ENCODE measurements around the gene TNFSF12. TPM values are rescaled to one million over a fixed set of nuclear protein-coding genes. Genes with fewer than 3 reads are reported as not detected.

Gene TNFSF12
- total RNA-seq, 1 experiment from 2014 or later, result 7.1 TPM

DNA sequence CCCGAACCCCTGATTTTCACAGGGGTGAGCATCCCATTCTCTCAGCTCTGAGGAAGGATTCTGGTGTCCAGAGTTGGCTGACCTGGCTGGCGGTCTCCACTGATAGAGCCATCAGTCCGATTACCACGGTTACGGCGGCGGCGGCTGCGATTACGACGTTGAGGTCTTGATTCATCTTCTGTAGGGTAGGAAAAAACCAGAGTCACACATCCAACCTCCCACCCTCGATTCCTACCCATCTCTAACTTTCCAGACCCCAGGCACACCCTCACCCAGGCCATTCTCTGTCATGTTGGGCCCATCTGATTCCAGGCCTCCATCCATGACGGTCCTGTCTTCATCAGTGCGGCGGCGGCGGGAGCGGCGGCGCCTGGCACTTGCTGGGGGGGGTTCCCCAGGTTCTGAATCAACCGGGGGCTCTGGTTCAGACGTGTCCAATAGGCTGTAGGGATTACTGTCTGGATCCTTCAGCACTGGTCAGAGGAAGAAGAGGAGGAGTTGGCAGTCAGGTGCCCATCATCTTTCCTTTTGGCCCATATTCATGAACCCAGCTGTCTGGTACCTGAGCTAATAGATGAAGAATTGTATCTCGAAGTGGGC lies 43.7 kb downstream of the TNFSF12 start:
- H2BK20ac ChIP-seq (ENCODE audit: low read depth, low read length, poor library complexity, severe bottlenecking), result no peak overlapping the region
- no peak overlapping the region for H4K5ac ChIP-seq (ENCODE audit: insufficient read length, low read depth, low read length)
- no peaks in the 10 kb centered on the region for H3K79me1 ChIP-seq (ENCODE audit: insufficient read depth, low read depth, low read length, poor library complexity, severe bottlenecking)
- H2BK15ac ChIP-seq (ENCODE audit: low read depth, low read length), result no peak overlapping the region
- TF ChIP-seq, protein P1, sequence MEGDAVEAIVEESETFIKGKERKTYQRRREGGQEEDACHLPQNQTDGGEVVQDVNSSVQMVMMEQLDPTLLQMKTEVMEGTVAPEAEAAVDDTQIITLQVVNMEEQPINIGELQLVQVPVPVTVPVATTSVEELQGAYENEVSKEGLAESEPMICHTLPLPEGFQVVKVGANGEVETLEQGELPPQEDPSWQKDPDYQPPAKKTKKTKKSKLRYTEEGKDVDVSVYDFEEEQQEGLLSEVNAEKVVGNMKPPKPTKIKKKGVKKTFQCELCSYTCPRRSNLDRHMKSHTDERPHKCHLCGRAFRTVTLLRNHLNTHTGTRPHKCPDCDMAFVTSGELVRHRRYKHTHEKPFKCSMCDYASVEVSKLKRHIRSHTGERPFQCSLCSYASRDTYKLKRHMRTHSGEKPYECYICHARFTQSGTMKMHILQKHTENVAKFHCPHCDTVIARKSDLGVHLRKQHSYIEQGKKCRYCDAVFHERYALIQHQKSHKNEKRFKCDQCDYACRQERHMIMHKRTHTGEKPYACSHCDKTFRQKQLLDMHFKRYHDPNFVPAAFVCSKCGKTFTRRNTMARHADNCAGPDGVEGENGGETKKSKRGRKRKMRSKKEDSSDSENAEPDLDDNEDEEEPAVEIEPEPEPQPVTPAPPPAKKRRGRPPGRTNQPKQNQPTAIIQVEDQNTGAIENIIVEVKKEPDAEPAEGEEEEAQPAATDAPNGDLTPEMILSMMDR (conservative IDR thresholded peaks at IDR 0.05), result no peak
- no peak overlapping the region for H3K56ac ChIP-seq (ENCODE audit: insufficient read length, low read depth, low read length)
- H2BK120ac ChIP-seq (ENCODE audit: low read depth, low read length, poor library complexity, severe bottlenecking), result no peak overlapping the region
- no peak overlapping the region for H3T11ph ChIP-seq (ENCODE audit: low read length)
- H3K27ac ChIP-seq (ENCODE audit: insufficient read length, low read depth, low read length), result no peak overlapping the region
- H4K91ac ChIP-seq (ENCODE audit: insufficient read length, low read depth, low read length), result no peak overlapping the region
- no peak for DNase-seq
- H2BK12ac ChIP-seq (ENCODE audit: insufficient read length, low read depth, low read length), result no peak overlapping the region
- Mint-ChIP-seq H3K36me3 (ENCODE audit: insufficient read depth in 1 of 3, low read depth in 3 of 3) (peaks cover 38 to 69% (median 66%) of the 10 kb centered on the region in 3 experiments), H3K4me1 (peaks cover 21 to 40% of the 10 kb centered on the region in 2 experiments), H3K27me3 (ENCODE audit: low read depth) (no peaks in the 10 kb centered on the region), H3K4me3 (no peak overlapping the region), H3K27ac (peak overlapping the region in 2 of 3 experiments; percentile 57 to 98; a peak in 4 of 7 replicates), H3K9me3 (no peaks in the 10 kb centered on the region)
- no peak overlapping the region for H3K23ac ChIP-seq (ENCODE audit: insufficient read length, low read depth, low read length)
- H2AFZ ChIP-seq (ENCODE audit: low read length), result no peak overlapping the region
- H3K9me3 ChIP-seq (ENCODE audit: control insufficient read depth, low read depth, low read length), result no peaks in the 10 kb centered on the region
- no peak overlapping the region for H3K9ac ChIP-seq (ENCODE audit: extremely low read depth, insufficient read length, low read length)
- H2BK5ac ChIP-seq (ENCODE audit: insufficient read length, low read length), result no peak overlapping the region
- peaks cover 10% of the 10 kb centered on the region for H3K23me2 ChIP-seq (ENCODE audit: insufficient read length, low read depth, low read length, poor library complexity, severe bottlenecking)
- H3K4ac ChIP-seq (ENCODE audit: low read depth, low read length), result no peak overlapping the region
- H3K14ac ChIP-seq (ENCODE audit: insufficient read depth, low read length), result no peak overlapping the region
- no peaks in the 10 kb centered on the region for H4K20me1 ChIP-seq (ENCODE audit: control insufficient read depth, insufficient read depth, insufficient read length)
- no peak overlapping the region for H2AK5ac ChIP-seq (ENCODE audit: insufficient read length, low read length)
- no CpG with 5 or more reads among the region's 23 CpGs for WGBS (ENCODE audit: extremely low coverage, insufficient read length, low lambda C conversion rate)
- no peaks in the 10 kb centered on the region for H3K79me2 ChIP-seq (ENCODE audit: insufficient read depth, low read length)
- H3K4me1 ChIP-seq (ENCODE audit: insufficient read depth, low read length), result no peaks in the 10 kb centered on the region; the same call in 1 of the 2 replicates
- no peak overlapping the region for H3K18ac ChIP-seq (ENCODE audit: insufficient read length, low read depth, low read length)
- no peaks in the 10 kb centered on the region for H3K27me3 ChIP-seq (ENCODE audit: insufficient read depth, low read length)
- H4K8ac ChIP-seq (replicated peaks; ENCODE audit: insufficient read length, low read depth, low read length), result no peak overlapping the region
- no peak overlapping the region for H3K4me2 ChIP-seq (ENCODE audit: insufficient read depth, insufficient read length, low read length)

All from H9 (cell line).